Suprapubic skin (tissue), 4 donors: ENCODE data around the gene TSC22D1. TPM values are rescaled to one million over a fixed set of nuclear protein-coding genes. Genes with fewer than 3 reads are reported as not detected.
"Not testable (repeated sequence)": the region's sequence is repeated elsewhere in the genome, so short reads cannot be mapped to it uniquely, and the experiment has no call there.

Experiments used
- DNase-seq, 2 donors: peaks; one replicate each; pipeline ENCODE4 v3.0.0-alpha.2; 2019; ENCODE audit warnings: low spot score in 2 of 2
- H3K27ac ChIP-seq: fragments of 200-600 bp; sonication (generic); one replicate; pipeline ENCODE4 v1.5.1; 2019
- H3K27me3 ChIP-seq: fragments of 200-600 bp; sonication (generic); one replicate; pipeline ENCODE4 v1.5.1; 2019
- H3K36me3 ChIP-seq: fragments of 200-600 bp; sonication (generic); one replicate; pipeline ENCODE4 v1.5.1; 2019
- H3K4me1 ChIP-seq: fragments of 200-600 bp; sonication (generic); one replicate; pipeline ENCODE4 v1.5.1; 2019
- H3K4me3 ChIP-seq: fragments of 200-600 bp; sonication (generic); one replicate; pipeline ENCODE4 v1.5.1; 2019; ENCODE audit warnings: mild to moderate bottlenecking
- H3K9me3 ChIP-seq: fragments of 200-600 bp; sonication (generic); one replicate; pipeline ENCODE4 v1.5.1; 2019
- EP300 ChIP-seq: sonication (generic); formaldehyde crosslinking; IDR thresholded peaks from one replicate; pipeline ENCODE4 v1.6.1; 2017; ENCODE audit warnings: antibody characterized with exemption
- POLR2A ChIP-seq, 2 donors: fragments of 450-650 bp; IDR thresholded peaks; one replicate each; pipeline ENCODE4 v1.6.1; 2017; ENCODE audit warnings: antibody characterized with exemption in 2 of 2, mild to moderate bottlenecking in 2 of 2, moderate library complexity in 2 of 2
- POLR2AphosphoS5 ChIP-seq, 3 donors: sonication (generic); formaldehyde crosslinking; IDR thresholded peaks; one replicate each; pipeline ENCODE4 v1.6.1; 2017; ENCODE audit warnings: antibody characterized with exemption in 3 of 3
- WGBS: methylation state at CpG from one replicate; pipeline ENCODE4 v1.1.5; 2018; 5-methylcytosine and 5-hydroxymethylcytosine counted together
- total RNA-seq, 4 donors: library from RNA; depleted of rRNA; stranded (reverse); fragments of >200 nt; gene quantifications; one replicate each; pipeline ENCODE4 v1.1.0, GENCODE V29; 2016
- TF ChIP-seq, protein P1 (sequence below), 2 donors: fragments of 200-600 bp in 1 of 2; fragments of 450-650 bp in 1 of 2; sonication (generic) in 1 of 2; IDR thresholded peaks; one replicate each; pipeline ENCODE4 v1.5.1; 2016 to 2019; ENCODE audit warnings: antibody characterized with exemption in 2 of 2, mild to moderate bottlenecking in 1 of 2, moderate library complexity in 1 of 2

TSC22D1 gene
- total RNA-seq, 4 donors from 2014 or later: 70.3 to 135 (median 92.1) TPM

DNA sequence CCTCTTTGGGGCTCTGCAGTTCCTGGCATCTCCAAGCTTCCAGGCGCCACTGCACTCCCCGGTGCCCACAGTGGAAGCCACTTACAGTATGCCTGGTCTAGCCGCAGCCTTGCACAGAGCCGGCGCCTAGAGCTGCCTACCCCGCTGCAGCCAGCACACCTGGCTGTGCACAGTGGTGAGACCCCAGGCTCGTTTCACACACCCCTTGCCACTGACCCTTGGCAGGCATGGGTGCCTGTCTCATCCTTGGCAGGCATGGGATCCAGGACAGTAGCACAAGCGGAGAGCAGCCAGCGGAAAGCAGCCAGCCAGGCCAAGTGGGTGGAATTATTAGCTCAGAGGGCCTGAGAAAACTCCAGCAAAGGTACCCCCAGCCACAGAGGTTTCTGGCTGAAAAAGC lies 116.5 kb downstream of the TSC22D1 start:
- Histone ChIP-seq H3K27me3 (no peaks in the 10 kb centered on the region), H3K36me3 (no peaks in the 10 kb centered on the region), H3K27ac (no peak overlapping the region), H3K9me3 (no peaks in the 10 kb centered on the region), H3K4me1 (no peaks in the 10 kb centered on the region), H3K4me3 (no peak overlapping the region)
- WGBS: 90% methylated on average over 6 of the region's 9 CpGs
- no peak for DNase-seq
- TF ChIP-seq EP300: no peak
- no peak for TF ChIP-seq POLR2AphosphoS5 (IDR thresholded peaks at IDR 0.05)
- TF ChIP-seq, protein P1, sequence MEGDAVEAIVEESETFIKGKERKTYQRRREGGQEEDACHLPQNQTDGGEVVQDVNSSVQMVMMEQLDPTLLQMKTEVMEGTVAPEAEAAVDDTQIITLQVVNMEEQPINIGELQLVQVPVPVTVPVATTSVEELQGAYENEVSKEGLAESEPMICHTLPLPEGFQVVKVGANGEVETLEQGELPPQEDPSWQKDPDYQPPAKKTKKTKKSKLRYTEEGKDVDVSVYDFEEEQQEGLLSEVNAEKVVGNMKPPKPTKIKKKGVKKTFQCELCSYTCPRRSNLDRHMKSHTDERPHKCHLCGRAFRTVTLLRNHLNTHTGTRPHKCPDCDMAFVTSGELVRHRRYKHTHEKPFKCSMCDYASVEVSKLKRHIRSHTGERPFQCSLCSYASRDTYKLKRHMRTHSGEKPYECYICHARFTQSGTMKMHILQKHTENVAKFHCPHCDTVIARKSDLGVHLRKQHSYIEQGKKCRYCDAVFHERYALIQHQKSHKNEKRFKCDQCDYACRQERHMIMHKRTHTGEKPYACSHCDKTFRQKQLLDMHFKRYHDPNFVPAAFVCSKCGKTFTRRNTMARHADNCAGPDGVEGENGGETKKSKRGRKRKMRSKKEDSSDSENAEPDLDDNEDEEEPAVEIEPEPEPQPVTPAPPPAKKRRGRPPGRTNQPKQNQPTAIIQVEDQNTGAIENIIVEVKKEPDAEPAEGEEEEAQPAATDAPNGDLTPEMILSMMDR (IDR thresholded peaks at IDR 0.05): no peak
- no peak for TF ChIP-seq POLR2A (IDR thresholded peaks at IDR 0.05)

DNA sequence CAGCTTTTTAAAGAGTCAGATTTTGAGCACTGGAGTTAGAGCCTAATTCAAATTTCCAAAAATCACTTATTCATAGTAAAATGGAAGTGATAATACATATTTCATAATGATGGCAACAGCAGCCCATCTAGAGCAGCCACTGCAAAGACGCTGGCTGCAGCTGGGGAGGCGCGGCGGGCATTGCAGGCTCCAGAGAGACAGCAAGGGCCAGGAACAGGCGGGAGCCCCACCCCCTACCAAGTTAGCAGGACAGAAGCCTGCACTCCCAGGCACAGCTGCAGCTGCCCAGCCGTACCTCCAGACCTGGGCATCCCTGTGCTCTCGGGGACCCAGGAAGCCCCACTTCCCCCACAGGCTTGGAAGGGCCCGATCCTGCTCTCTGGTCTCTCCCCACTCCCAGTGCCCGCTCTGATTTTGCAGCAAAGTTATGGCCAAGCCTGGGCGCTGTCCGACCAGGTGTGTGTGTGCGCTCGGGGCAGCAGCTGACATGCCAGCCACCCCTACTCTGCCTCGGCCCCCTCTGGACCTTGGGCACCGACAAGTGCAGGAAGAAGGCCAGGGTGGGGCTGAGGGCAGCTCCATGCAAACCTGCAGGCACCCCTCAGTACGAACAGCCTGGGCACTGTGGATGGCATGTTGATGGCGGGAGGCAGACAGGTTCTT lies 117.7 kb downstream of the TSC22D1 start:
- no peak overlapping the region for H3K27ac ChIP-seq
- H3K27me3 ChIP-seq: no peaks in the 10 kb centered on the region
- no peak for DNase-seq
- WGBS: over 99% methylated on average over 15 of the region's 17 CpGs
- H3K4me3 ChIP-seq: no peak overlapping the region
- H3K9me3 ChIP-seq: no peaks in the 10 kb centered on the region
- no peaks in the 10 kb centered on the region for H3K36me3 ChIP-seq
- no peaks in the 10 kb centered on the region for H3K4me1 ChIP-seq
- TF ChIP-seq POLR2A (IDR thresholded peaks at IDR 0.05) (no peak), EP300 (no peak), POLR2AphosphoS5 (IDR thresholded peaks at IDR 0.05) (no peak)
- TF ChIP-seq, protein P1 (IDR thresholded peaks at IDR 0.05): no peak

DNA sequence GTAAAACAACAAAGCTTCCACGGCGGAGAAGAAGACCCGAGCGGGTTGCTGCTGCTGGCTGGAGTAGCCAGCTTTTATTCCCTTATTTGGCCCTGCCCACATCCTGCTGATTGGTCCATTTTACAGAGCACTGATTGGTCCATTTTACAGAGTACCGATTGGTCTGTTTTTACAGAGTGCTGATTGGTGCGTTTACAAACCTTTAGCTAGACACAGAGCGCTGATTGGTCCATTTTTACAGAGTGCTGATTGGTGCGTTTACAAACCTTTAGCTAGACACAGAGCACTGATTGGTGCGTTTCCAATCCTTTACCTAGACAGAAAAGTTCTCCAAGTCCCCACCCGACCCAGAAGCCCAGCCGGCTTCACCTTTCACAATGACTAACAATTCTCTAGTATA lies 119.9 kb downstream of the TSC22D1 start:
- not testable (repeated sequence) for H3K4me3 ChIP-seq, DNase-seq, H3K27me3 ChIP-seq, H3K36me3 ChIP-seq, H3K27ac ChIP-seq, H3K9me3 ChIP-seq, H3K4me1 ChIP-seq
- 98% methylated on average over 11 of the region's 11 CpGs for WGBS

DNA sequence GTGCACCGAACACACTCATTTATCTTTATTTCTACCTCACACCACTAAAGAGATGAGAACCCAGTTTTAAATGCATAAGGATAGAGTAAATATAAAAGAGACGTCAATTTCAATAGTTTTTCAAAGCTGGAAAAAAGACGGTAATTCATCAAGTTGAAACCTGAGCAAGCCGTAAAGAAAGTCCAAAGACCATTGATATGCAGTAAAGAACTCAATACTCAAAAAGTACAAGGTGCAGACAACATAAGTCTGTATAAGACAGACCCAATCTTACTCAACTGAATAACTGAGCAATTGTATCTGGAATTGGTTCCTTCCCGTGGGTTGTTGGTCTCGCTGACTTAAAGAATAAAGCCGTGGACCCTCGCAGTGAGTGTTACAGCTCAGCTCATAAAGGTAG lies 120.4 kb downstream of the TSC22D1 start:
- TF ChIP-seq POLR2AphosphoS5 (IDR thresholded peaks at IDR 0.05) (no peak), POLR2A (IDR thresholded peaks at IDR 0.05) (no peak), EP300 (no peak)
- TF ChIP-seq, protein P1 (IDR thresholded peaks at IDR 0.05): no peak
- Histone ChIP-seq H3K27me3 (no peaks in the 10 kb centered on the region), H3K27ac (no peak overlapping the region), H3K4me3 (no peak overlapping the region), H3K9me3 (no peaks in the 10 kb centered on the region), H3K4me1 (no peaks in the 10 kb centered on the region), H3K36me3 (no peaks in the 10 kb centered on the region)
- 94% methylated on average over 8 of the region's 8 CpGs for WGBS
- DNase-seq: no peak

DNA sequence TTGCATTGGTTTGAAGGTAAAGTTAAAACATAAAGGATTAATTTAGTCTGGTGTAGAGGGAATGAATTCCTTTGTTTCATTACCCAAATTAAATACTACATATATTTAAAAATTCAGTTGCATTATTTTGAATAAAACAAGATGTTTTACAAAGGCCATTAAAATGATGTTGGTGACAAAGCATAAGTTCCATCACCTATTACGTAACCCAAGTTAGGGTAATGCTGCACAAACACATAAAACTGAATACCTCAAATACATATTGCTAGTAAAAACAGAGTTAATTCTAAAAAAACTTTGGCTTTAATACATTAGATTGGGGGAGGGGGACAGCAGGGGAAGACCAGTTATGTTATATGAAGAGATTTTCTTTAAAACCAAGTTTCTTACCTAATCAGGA lies 122.2 kb downstream of the TSC22D1 start:
- H3K36me3 ChIP-seq: no peaks in the 10 kb centered on the region
- 93% methylated on average over 1 of the region's 1 CpG for WGBS
- no peak overlapping the region for H3K27ac ChIP-seq
- DNase-seq: no peak
- no peaks in the 10 kb centered on the region for H3K9me3 ChIP-seq
- no peaks in the 10 kb centered on the region for H3K27me3 ChIP-seq
- TF ChIP-seq EP300: no peak
- no peak for TF ChIP-seq POLR2AphosphoS5 (IDR thresholded peaks at IDR 0.05)
- TF ChIP-seq, protein P1 (IDR thresholded peaks at IDR 0.05): no peak
- H3K4me3 ChIP-seq: no peak overlapping the region
- no peaks in the 10 kb centered on the region for H3K4me1 ChIP-seq

DNA sequence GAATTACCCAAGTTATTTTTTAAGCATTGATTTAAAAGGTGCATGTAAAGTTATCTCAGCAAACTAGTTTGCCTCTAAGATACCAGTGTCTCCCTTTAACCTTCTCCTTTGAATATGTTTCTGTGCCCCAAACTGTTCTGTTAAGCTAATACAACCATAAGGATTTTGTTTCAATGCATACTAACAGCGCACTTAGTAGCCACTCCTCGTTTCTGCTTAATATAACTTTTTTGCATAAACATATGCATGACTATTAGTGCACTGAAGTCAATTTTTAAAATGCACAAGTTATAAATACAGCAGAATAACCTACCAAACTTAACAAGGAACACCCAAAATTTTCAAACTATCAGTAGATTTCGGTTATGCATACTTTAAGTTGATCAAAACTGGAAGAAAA lies 123.1 kb downstream of the TSC22D1 start:
- Histone ChIP-seq H3K36me3 (no peaks in the 10 kb centered on the region), H3K4me3 (no peak overlapping the region), H3K9me3 (no peaks in the 10 kb centered on the region), H3K4me1 (no peaks in the 10 kb centered on the region), H3K27ac (no peak overlapping the region), H3K27me3 (no peaks in the 10 kb centered on the region)
- DNase-seq: no peak
- WGBS: 83% methylated on average over 3 of the region's 3 CpGs
- TF ChIP-seq, protein P1 (IDR thresholded peaks at IDR 0.05): no peak
- TF ChIP-seq EP300: no peak
- TF ChIP-seq POLR2AphosphoS5 (IDR thresholded peaks at IDR 0.05): no peak
- no peak for TF ChIP-seq POLR2A (IDR thresholded peaks at IDR 0.05)
